Panc1 (cell line): ENCODE data around the gene UNC119B. TPM values are rescaled to one million over a fixed set of nuclear protein-coding genes. Genes with fewer than 3 reads are reported as not detected.

Experiments
- ATAC-seq: fragments of 200-7000 bp; cut with Tn5 transposase; 2 replicates; pipeline ENCODE4 v1.9.1; 2020; ENCODE audit warnings: mild to moderate bottlenecking, moderate library complexity
- BruUV-seq: library from RNA; stranded (reverse); fragments of 400-500 nt; replicated peaks from 2 replicates; lab custom pipeline; 2021; lab: Mats Ljungman, UMichigan
- CTCF ChIA-PET: fragments of 300-600 bp; sonication (Branson Sonifier 250); formaldehyde crosslinking; loops from one replicate; lab custom pipeline; 2022; ENCODE audit warnings: antibody characterized with exemption; lab: Charles Lee
- POLR2A ChIA-PET: fragments of 300-600 bp; sonication (Branson Sonifier 250); formaldehyde crosslinking; loops from one replicate; lab custom pipeline; 2022; ENCODE audit warnings: antibody characterized with exemption; lab: Charles Lee
- DNase-seq: peaks from one replicate; pipeline ENCODE4 v3.0.0-alpha.2; 2010; ENCODE audit warnings: low read depth, low spot score
- H3K27ac ChIP-seq: 2 replicates; pipeline ENCODE4 v1.5.1; 2011; ENCODE audit warnings: mild to moderate bottlenecking, low read length, inconsistent platforms
- H3K27me3 ChIP-seq: fragments of 200-500 bp; sonication (Bioruptor generic); 2 replicates; pipeline ENCODE4 v1.6.0; 2014; ENCODE audit warnings: low read length, inconsistent platforms; ENCODE audit not compliant: control insufficient read depth, insufficient read depth
- H3K36me3 ChIP-seq: fragments of 200-500 bp; sonication (Bioruptor generic); 2 replicates; pipeline ENCODE4 v1.5.1; 2014; ENCODE audit warnings: inconsistent platforms, mild to moderate bottlenecking, low read length, moderate library complexity; ENCODE audit not compliant: control insufficient read depth, insufficient read depth
- H3K4me1 ChIP-seq: 2 replicates; pipeline ENCODE4 v1.5.1; 2011; ENCODE audit warnings: inconsistent platforms, mild to moderate bottlenecking, low read length, moderate library complexity; ENCODE audit not compliant: control insufficient read depth, insufficient read depth
- H3K4me3 ChIP-seq, 2 experiments: 2 replicates each; pipeline ENCODE4 v1.5.1; 2011 to 2012; ENCODE audit warnings: low read depth in 2 of 2, low read length in 2 of 2, mild to moderate bottlenecking in 2 of 2, inconsistent platforms in 1 of 2, moderate library complexity in 1 of 2
- H3K9me3 ChIP-seq: fragments of 200-500 bp; sonication (Bioruptor generic); 2 replicates; pipeline ENCODE4 v1.5.1; 2014; ENCODE audit warnings: low read depth, mild to moderate bottlenecking, inconsistent platforms, low read length, moderate library complexity; ENCODE audit not compliant: control insufficient read depth, insufficient read depth
- CTCF ChIP-seq: fragments of 450-650 bp; IDR thresholded peaks from 2 replicates; pipeline ENCODE4 v1.5.1; 2017; ENCODE audit warnings: mild to moderate bottlenecking
- POLR2AphosphoS5 ChIP-seq: IDR thresholded peaks from 2 replicates; pipeline ENCODE4 v1.6.1; 2012; ENCODE audit warnings: mild to moderate bottlenecking, low read depth, low read length, moderate library complexity
- REST ChIP-seq, 2 experiments: IDR thresholded peaks; 2 replicates each; pipeline ENCODE4 v1.6.1; 2011 to 2012; ENCODE audit warnings: low read depth in 2 of 2, control low read depth in 1 of 2, low read length in 1 of 2, mild to moderate bottlenecking in 1 of 2, moderate library complexity in 1 of 2; ENCODE audit not compliant: insufficient read depth in 1 of 2
- SIN3A ChIP-seq: IDR thresholded peaks from 2 replicates; pipeline ENCODE4 v1.6.1; 2012; ENCODE audit warnings: low read depth, mild to moderate bottlenecking, low read length, moderate library complexity, borderline replicate concordance; ENCODE audit not compliant: insufficient read depth
- TCF7L2 ChIP-seq: IDR thresholded peaks from 2 replicates; pipeline ENCODE4 v1.6.1; 2011; ENCODE audit warnings: mild to moderate bottlenecking, low read depth, low read length, inconsistent platforms
- in situ Hi-C: cut with HindIII; loops from 2 replicates; pipeline ENCODE4 v1.10.0; 2016; ENCODE audit warnings: low sequenced_read_pairs, low pct_unique_long_range_greater_than_20kb
- intact Hi-C: fragments of 100-400 bp; cut with micrococcal nuclease; formaldehyde crosslinking; loops from one replicate; pipeline ENCODE4 v1.10.0; 2022; ENCODE audit not compliant: unreplicated experiment
- total RNA-seq: library from RNA; stranded (reverse); gene quantifications from one replicate; pipeline ENCODE4 v1.2.1, GENCODE V29; 2021; ENCODE audit not compliant: unreplicated experiment

UNC119B gene
- total RNA-seq, 1 experiment from 2014 or later = 26.0 TPM

GRCh38 chr12:120696626-120697025 lies 13.6 kb upstream of the UNC119B start:
- no peak for ATAC-seq
- Histone ChIP-seq H3K4me3 (no peak overlapping the region), H3K36me3 (peaks cover 17% of the 10 kb centered on the region), H3K27me3 (no peaks in the 10 kb centered on the region), H3K9me3 (no peaks in the 10 kb centered on the region), H3K27ac (no peak overlapping the region), H3K4me1 (peaks cover 5% of the 10 kb centered on the region; the same call in 1 of the 2 replicates)
- POLR2A ChIA-PET = no interaction called here
- in situ Hi-C loops (no loop called here), intact Hi-C loops (no loop called here)
- BruUV-seq = no TSS peak
- CTCF ChIA-PET = no interaction called here
- no peak for DNase-seq
- no peak for TF ChIP-seq TCF7L2
- TF ChIP-seq CTCF = no peak
- no peak for TF ChIP-seq SIN3A
- TF ChIP-seq REST (IDR thresholded peaks at IDR 0.05; ENCODE audit: insufficient read depth in 1 of 2, low read depth in 2 of 2, low read length in 1 of 2) = no peak
- TF ChIP-seq POLR2AphosphoS5 = no peak

GRCh38 chr12:120697344-120697743 lies 12.9 kb upstream of the UNC119B start:
- ChIA-PET CTCF (interaction anchor here (0.5 kb wide), 1 partner anchor 218 kb away, joined by 5 read pairs; no protein-coding TSS in a partner anchor), POLR2A (no interaction called here)
- in situ Hi-C loops = no loop called here

More at GRCh38 chr12:120697344-120697743, 12.9 kb upstream of the UNC119B start:
- TF ChIP-seq SIN3A (no peak), POLR2AphosphoS5 (no peak), TCF7L2 (no peak), REST (IDR thresholded peaks at IDR 0.05; ENCODE audit: insufficient read depth in 1 of 2, low read depth in 2 of 2, low read length in 1 of 2) (no peak), CTCF (no peak)
- Histone ChIP-seq H3K36me3 (peaks cover 17% of the 10 kb centered on the region), H3K4me3 (no peak overlapping the region), H3K27ac (no peak overlapping the region), H3K27me3 (no peaks in the 10 kb centered on the region), H3K4me1 (peaks cover 2% of the 10 kb centered on the region; the same call in 1 of the 2 replicates), H3K9me3 (no peaks in the 10 kb centered on the region)
- ATAC-seq (no peak), DNase-seq (no peak)
- BruUV-seq = no TSS peak
- intact Hi-C loops = no loop called here
